ENCODE data around the gene MNT.
A peak's percentile ranks its signal among the peaks of the same experiment; 100 is the strongest.
"Not testable (repeated sequence)": the region's sequence is repeated elsewhere in the genome, so short reads cannot be mapped to it uniquely, and the experiment has no call there.

Gene MNT

GRCh38 chr17:2444382-2444781 lies 43.5 kb upstream of the MNT start:
- H3K27me3 ChIP-seq, result no peaks in the 10 kb centered on the region
- peaks cover 5 to 8% of the 10 kb centered on the region in 2 experiments for H3K4me1 ChIP-seq (ENCODE audit: control insufficient read depth in 1 of 2, insufficient read depth in 1 of 2, low read depth in 1 of 2, low read length in 1 of 2)
- H3K27ac ChIP-seq, result no peak overlapping the region
- no peaks in the 10 kb centered on the region for H3K9me3 ChIP-seq
- no peak overlapping the region for H3K4me3 ChIP-seq (ENCODE audit: low read depth in 1 of 2, low read length in 1 of 2)
- TF ChIP-seq CTCF (IDR thresholded peaks at IDR 0.05), result no peak
- H3K36me3 ChIP-seq, result no peaks in the 10 kb centered on the region

- TF ChIP-seq CTCF (IDR thresholded peaks at IDR 0.05), result no peak
- no peak overlapping the region for H3K27ac ChIP-seq
- no peaks in the 10 kb centered on the region for H3K9me3 ChIP-seq
- H3K4me3 ChIP-seq (ENCODE audit: low read depth in 1 of 2, low read length in 1 of 2), result no peak overlapping the region
- H3K36me3 ChIP-seq, result peaks cover 9% of the 10 kb centered on the region
- peaks cover 5 to 8% of the 10 kb centered on the region in 2 experiments for H3K4me1 ChIP-seq (ENCODE audit: control insufficient read depth in 1 of 2, insufficient read depth in 1 of 2, low read depth in 1 of 2, low read length in 1 of 2)
- no peaks in the 10 kb centered on the region for H3K27me3 ChIP-seq
Measured at GRCh38 chr17:2442166-2442565, 41.3 kb upstream of the MNT start.

- no peak overlapping the region for H3K27ac ChIP-seq
Measured at GRCh38 chr17:2440930-2441329, 40.1 kb upstream of the MNT start.

GRCh38 chr17:2439997-2440396 lies 39.1 kb upstream of the MNT start:
- H3K4me3 ChIP-seq (ENCODE audit: low read depth in 1 of 2, low read length in 1 of 2); H3K4me1 ChIP-seq (ENCODE audit: control insufficient read depth in 1 of 2, insufficient read depth in 1 of 2, low read depth in 1 of 2, low read length in 1 of 2); H3K27me3 ChIP-seq; H3K9me3 ChIP-seq: not testable (repeated sequence)
- peak overlapping the region; percentile 32 for H3K27ac ChIP-seq
- peaks cover 23% of the 10 kb centered on the region for H3K36me3 ChIP-seq

More at GRCh38 chr17:2440930-2441329, 40.1 kb upstream of the MNT start:
- Histone ChIP-seq H3K27me3 (no peaks in the 10 kb centered on the region), H3K4me3 (ENCODE audit: low read depth in 1 of 2, low read length in 1 of 2) (no peak overlapping the region), H3K4me1 (ENCODE audit: control insufficient read depth in 1 of 2, insufficient read depth in 1 of 2, low read depth in 1 of 2, low read length in 1 of 2) (peaks cover 5 to 8% of the 10 kb centered on the region in 2 experiments), H3K9me3 (no peaks in the 10 kb centered on the region), H3K36me3 (peaks cover 20% of the 10 kb centered on the region)
- TF ChIP-seq CTCF (IDR thresholded peaks at IDR 0.05), result no peak

- Histone ChIP-seq H3K36me3 (peaks cover 23% of the 10 kb centered on the region), H3K4me3 (ENCODE audit: low read depth in 1 of 2, low read length in 1 of 2) (no peak overlapping the region), H3K27me3 (no peaks in the 10 kb centered on the region), H3K9me3 (no peaks in the 10 kb centered on the region), H3K4me1 (ENCODE audit: control insufficient read depth in 1 of 2, insufficient read depth in 1 of 2, low read depth in 1 of 2, low read length in 1 of 2) (peaks cover 5 to 8% of the 10 kb centered on the region in 2 experiments), H3K27ac (no peak overlapping the region)
- TF ChIP-seq CTCF (IDR thresholded peaks at IDR 0.05), result no peak
Measured at GRCh38 chr17:2438823-2439222, 38.0 kb upstream of the MNT start.

- no peak overlapping the region for H3K4me3 ChIP-seq (ENCODE audit: low read depth in 1 of 2, low read length in 1 of 2)
Measured at GRCh38 chr17:2436316-2436905, 35.6 kb upstream of the MNT start.

More at GRCh38 chr17:2436316-2436905, 35.6 kb upstream of the MNT start:
- TF ChIP-seq CTCF (IDR thresholded peaks at IDR 0.05), result no peak
- Histone ChIP-seq H3K4me1 (ENCODE audit: control insufficient read depth in 1 of 2, insufficient read depth in 1 of 2, low read depth in 1 of 2, low read length in 1 of 2) (peaks cover 5 to 8% of the 10 kb centered on the region in 2 experiments), H3K27me3 (no peaks in the 10 kb centered on the region), H3K9me3 (no peaks in the 10 kb centered on the region), H3K27ac (no peak overlapping the region), H3K36me3 (peaks cover 29% of the 10 kb centered on the region)
